ENCODE results near the gene ARHGEF10L.

ARHGEF10L gene

GRCh38 chr1:17596186-17596585 is 56.7 kb downstream of the ARHGEF10L start:
- no peak for DNase-seq

DNA sequence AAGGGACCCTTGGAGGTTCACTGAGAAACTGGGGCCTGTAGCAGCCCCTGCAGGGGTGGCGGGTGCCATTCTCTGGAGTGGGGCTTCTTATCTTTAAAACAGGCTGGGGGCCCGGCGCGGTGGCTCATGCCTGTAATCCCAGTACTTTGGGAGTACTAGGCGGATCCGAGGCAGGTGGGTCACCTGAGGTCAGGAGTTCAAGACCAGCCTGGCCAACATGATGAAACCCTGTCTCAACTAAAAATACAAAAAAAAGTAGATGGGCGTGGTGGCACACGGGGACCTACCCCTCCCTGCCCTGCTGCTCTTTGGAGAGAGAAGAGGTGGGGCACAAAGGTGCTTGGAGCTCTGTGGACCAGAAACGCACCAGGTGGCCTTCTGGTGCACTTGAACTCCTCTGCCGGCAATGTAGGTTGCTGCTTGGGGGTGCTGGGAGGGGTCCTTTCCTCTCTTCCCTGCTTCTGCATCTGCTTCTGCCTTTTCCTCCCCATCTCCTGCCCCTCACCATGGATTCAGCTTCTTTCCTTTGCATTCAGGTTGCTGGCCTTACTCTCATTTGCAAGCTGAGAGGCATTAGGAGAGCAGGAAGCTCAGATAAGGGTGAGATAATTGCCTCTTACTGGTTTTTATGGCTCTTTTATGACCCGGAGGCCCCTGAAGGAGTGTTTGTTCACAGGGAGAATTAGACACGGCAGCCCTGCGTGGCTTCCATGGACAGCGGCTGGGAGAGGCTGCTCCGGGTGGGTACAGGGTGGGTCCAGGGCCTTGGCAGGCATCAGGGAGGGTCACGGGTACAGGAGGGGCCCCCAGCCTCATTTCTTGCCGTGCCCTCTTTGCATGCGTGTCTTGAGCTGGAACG is 57.4 kb downstream of the ARHGEF10L start:
- DNase-seq: no peak

DNA sequence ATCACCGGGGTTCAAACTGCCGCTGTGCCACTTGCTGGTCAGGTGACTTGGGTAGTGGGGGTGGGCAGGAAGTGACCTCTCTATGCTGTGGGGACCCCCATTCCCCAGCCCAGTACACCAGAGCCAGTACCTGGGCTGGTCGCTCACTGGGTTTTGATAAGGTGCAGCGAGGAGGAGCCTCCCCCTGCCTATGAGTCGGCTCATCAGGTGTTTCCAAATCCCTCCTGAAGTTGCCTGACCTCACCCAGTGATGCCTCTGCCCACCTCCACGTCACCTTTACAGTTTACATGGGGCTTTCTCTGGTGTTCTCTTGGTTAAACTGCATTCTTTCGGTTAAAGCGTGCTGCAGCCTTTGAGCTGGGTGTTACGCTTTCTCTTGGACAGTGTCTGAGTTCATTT is 58.2 kb downstream of the ARHGEF10L start:
- no peak for DNase-seq

- no peak for DNase-seq
Observed at GRCh38 chr1:17598251-17598650, 58.8 kb downstream of the ARHGEF10L start.

DNA sequence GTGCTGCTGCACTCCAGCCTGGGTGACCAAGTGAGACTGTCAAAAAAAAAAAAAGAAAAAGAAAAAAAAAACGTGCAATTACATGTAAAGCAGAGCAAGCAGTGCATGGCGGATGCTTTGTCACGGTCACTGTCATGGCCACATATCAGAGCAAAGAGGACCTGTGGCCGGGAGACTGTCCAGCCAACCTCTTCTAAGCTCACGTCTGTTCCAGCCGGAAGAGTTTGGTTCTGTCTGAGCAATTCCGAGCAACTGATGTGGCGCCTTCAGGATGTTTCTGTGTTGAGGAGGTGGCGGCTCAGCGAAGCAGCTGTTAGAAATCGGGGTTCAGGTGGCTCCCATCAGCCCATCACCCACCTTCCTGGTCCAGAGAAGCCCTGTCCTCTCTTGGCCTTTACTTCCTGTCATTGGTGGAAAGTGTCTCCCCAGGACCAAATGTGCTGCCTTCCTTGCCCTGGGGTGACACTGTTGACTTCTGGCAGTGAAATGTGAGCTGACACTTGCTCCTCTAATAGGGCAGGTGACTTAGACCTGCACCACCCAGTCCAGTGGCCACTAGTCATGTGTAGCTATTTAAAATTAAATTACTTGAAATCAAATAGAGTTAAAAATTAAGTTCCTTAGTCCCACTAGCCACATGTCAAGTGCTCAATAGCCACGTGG is 59.9 kb downstream of the ARHGEF10L start:
- no peak for DNase-seq

- DNase-seq: peak; percentile 47 to 61
Observed at GRCh38 chr1:17599954-17600300, 60.4 kb downstream of the ARHGEF10L start.

- DNase-seq: no peak
Observed at GRCh38 chr1:17600321-17600720, 60.8 kb downstream of the ARHGEF10L start.

- DNase-seq: no peak
Observed at GRCh38 chr1:17601643-17602382, 62.3 kb downstream of the ARHGEF10L start.

GRCh38 chr1:17603091-17603841 is 63.8 kb downstream of the ARHGEF10L start:
- DNase-seq: no peak

DNA sequence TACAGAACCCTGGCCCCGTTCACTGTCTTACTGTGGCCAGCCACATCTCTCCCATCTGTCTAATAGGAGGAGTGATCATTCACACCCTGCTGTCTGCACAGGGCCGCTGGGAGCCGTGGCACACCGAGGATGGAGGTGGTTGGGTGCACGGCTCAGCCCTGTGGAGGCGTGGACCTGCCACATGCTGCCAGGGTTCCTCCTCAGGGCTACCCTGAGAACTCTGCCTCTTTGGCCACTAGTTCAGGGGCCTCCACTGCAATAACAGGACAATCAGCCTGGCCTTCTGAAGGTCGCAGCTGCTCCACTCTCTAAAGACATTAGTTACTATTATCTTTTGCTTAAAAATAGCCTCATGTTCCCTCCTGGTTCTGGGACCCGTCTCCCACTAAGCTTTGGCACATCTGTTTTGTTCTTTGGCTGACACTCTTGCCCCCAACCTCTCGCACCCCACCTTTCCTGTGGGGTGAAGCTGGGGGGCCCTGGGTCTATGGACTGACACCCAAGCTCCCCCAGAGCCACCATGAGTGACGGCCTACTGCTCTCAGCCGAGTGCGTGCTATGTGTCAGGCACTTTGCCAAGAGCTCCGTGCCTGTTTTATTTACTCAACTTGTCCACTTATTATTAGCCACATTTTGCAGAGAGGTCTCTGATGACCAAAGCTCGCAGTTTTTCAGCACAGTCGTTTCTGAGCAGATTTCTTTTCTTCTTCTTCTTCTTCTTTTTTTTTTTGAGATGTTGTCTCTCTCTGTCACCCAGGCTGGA is 66.3 kb downstream of the ARHGEF10L start:
- DNase-seq: no peak

GRCh38 chr1:17606826-17607440 is 67.4 kb downstream of the ARHGEF10L start:
- no peak for DNase-seq

DNA sequence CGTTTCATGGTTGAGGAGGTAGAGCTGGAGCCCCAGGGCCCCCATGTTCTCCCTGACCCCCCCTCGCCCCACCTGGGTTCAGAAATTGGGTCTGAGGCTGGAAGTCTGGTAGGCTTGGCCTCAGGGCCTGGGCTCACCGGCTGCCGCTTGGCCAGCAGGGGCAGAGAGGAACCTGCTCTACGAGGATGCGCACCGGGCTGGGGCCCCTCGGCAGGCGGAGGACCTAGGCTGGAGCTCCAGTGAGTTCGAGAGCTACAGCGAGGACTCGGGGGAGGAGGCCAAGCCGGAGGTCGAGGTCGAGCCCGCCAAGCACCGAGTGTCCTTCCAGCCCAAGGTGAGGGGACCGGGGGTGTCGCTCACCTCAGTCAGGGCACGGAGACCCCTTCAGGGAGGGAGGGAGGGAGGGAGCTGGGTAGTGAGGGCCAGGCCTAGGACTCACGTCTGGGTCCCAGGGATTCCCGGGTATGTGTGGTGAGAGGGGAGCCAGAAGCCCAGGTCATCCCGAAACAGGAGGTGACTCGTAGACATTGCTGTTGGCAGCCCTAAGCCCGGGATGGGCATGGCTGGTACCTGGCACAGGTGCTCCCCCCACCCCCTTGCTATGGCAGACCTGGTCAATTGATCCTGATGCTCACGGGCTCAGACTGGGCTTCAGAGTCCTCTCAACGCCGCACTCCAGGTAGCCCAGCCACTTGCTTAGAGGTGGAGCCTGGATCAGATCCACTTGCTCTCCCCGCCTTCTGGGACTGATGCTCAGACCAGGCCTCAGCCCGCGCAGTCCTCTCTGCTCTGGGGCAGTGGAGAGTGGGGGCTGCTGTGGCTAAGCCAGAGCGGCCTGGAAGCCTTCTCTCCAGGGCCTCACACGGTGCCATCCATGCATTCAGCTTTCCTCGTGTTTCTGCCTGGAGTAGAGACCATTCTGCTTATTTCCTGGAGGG is 68.4 kb downstream of the ARHGEF10L start:
- DNase-seq: no peak

DNA sequence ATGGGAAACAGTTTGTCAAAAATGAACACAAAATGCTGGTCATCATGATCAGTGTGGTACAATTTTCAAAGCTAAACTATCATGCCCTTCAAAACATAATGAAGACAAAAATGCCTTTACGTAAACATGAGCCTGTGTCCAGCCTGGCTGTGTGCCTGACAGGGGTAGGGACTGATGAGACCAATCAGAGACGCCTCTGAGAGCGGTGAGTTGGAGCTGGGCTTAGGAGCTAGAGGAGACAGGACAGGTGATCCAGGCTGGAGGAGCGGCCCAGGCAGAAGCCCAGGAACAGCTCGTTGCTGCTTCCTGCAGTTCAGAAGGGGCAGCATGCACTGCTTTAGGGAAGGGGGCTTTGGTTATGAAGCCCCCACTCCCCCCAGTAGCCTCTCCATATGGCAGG is 70.0 kb downstream of the ARHGEF10L start:
- DNase-seq: no peak

DNA sequence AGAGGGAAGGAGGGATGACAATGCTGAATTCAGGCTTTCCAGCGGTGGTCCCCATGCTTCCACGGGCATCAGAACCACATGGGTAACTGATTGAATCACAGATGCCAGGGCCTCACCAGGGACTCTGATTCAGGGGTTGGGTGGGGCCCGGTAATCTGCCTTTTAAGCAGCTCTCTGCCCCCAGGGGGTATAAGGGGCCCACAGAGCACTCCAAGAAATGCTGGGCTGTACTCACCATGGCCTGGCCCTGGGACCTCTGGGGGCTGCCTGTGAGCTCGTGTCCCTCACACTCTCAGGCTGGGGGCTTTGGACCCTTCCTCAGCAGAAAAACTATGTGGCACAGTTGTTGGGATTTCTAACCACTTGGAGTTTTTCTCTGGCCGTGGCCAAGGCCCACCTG is 70.6 kb downstream of the ARHGEF10L start:
- DNase-seq: no peak

- DNase-seq: no peak
Observed at GRCh38 chr1:17610713-17611112, 71.2 kb downstream of the ARHGEF10L start.

DNA sequence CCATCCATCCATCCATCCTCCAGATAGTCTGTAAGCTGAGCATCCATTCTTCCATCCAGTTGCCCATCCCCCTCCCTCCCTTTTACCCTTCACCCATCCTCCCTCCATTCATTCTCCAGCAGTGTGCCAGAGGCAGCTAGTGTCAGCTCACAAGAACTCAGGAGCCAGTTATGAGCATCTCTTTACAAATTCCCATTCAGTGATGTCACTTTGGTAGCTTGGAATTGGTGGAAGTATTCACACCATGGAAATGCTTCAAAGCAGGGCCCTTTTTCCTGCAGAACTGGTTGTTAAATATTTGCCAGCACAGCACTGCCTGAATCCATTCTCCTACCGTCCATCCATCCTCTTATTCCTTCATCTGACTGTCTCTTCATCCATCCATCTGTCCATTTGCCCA is 72.5 kb downstream of the ARHGEF10L start:
- no peak for DNase-seq

DNA sequence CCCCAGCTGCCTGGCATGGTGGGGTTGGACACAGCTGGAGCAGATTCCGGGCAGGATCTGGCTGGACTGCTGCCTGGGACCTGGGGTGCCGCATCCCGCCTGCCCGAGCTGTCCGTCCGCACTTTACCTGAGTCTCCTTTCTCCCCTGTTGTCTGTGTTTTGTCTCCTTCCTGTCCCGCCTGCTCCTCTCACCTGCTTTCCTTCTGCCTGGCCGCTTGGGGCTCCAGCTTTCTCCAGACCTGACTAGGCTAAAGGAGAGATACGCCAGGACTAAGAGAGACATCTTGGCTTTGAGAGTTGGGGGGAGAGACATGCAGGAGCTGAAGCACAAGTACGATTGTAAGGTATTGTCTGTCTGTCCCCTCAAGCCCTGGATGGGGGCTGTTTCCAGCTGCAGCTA is 73.3 kb downstream of the ARHGEF10L start:
- no peak for DNase-seq

GRCh38 chr1:17614586-17614985 is 75.1 kb downstream of the ARHGEF10L start:
- no peak for DNase-seq

DNA sequence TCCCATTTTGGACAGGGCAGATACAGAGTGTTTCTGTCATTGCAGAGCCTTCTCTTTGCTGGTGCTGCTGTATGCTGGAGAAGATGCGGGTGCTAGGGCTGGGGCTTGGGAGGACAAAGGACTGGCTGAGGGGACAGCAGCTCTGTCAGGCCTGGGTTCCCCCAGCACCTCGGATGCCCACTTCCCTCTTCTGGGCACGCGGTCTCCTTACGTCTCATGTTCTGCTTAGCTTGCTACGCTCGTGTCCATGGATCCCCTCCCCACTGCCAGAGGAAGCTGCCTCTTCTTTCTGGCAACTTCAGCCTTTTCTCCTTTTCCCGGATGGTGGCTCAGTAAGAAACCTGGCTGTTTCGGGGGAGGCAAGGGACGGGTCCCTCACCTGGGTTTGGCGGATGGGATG is 75.7 kb downstream of the ARHGEF10L start:
- no peak for DNase-seq

- DNase-seq: no peak
Observed at GRCh38 chr1:17615959-17616358, 76.5 kb downstream of the ARHGEF10L start.

Measured in cerebellar nuclear complex (tissue), 1 donor.